Neuronal stem cell (in vitro differentiated cells): ENCODE data around the gene LCN6.
A peak's percentile ranks its signal among the peaks of the same experiment; 100 is the strongest.

Experiments
- DNase-seq: peaks from one replicate; pipeline ENCODE4 v3.0.0-alpha.2; 2013; ENCODE audit warnings: low spot score
- H2AFZ ChIP-seq: one replicate; pipeline ENCODE4 v1.6.1; 2013; ENCODE audit warnings: mild to moderate bottlenecking, low read length, inconsistent platforms
- H2AK5ac ChIP-seq: 2 replicates; pipeline ENCODE4 v1.6.1; 2013; ENCODE audit warnings: low read depth, mild to moderate bottlenecking, inconsistent platforms, low read length, moderate library complexity, mixed read lengths
- H2BK120ac ChIP-seq: 2 replicates; pipeline ENCODE4 v1.6.1; 2013; ENCODE audit warnings: low read depth, mild to moderate bottlenecking, inconsistent platforms, low read length, moderate library complexity, mixed read lengths
- H2BK12ac ChIP-seq: one replicate; pipeline ENCODE4 v1.6.1; 2013; ENCODE audit warnings: low read length, inconsistent platforms
- H2BK15ac ChIP-seq: 2 replicates; pipeline ENCODE4 v1.6.1; 2013; ENCODE audit warnings: mild to moderate bottlenecking, low read length, inconsistent platforms, mixed read lengths
- H2BK5ac ChIP-seq: one replicate; pipeline ENCODE4 v1.6.1; 2013; ENCODE audit warnings: inconsistent platforms, mild to moderate bottlenecking, low read length, moderate library complexity
- H3K14ac ChIP-seq: one replicate; pipeline ENCODE4 v1.6.1; 2013; ENCODE audit warnings: low read length, inconsistent platforms
- H3K18ac ChIP-seq: 2 replicates; pipeline ENCODE4 v1.6.1; 2013; ENCODE audit warnings: low read length, inconsistent platforms
- H3K23ac ChIP-seq: 2 replicates; pipeline ENCODE4 v1.6.1; 2013; ENCODE audit warnings: low read depth, mild to moderate bottlenecking, mixed read lengths, low read length, inconsistent platforms; ENCODE audit not compliant: poor library complexity
- H3K27ac ChIP-seq: replicated peaks from 3 replicates; pipeline ENCODE4 v1.5.1; 2013; ENCODE audit warnings: low read length, inconsistent platforms
- H3K27me3 ChIP-seq, 3 experiments: 2 replicates each; pipeline ENCODE4 v1.6.1; 2013; ENCODE audit warnings: low read length in 3 of 3, mild to moderate bottlenecking in 2 of 3, inconsistent platforms in 1 of 3, low read depth in 1 of 3, mixed read lengths in 1 of 3, moderate library complexity in 1 of 3; ENCODE audit not compliant: control insufficient read depth in 3 of 3, insufficient read depth in 3 of 3
- H3K36me3 ChIP-seq, 2 donors: replicated peaks in 1 of 2; 2 replicates each; pipeline ENCODE4 v1.6.1; 2013; ENCODE audit warnings: low read length in 2 of 2; ENCODE audit not compliant: control insufficient read depth in 2 of 2, insufficient read depth in 2 of 2
- H3K4ac ChIP-seq: 2 replicates; pipeline ENCODE4 v1.6.1; 2013; ENCODE audit warnings: inconsistent platforms, mild to moderate bottlenecking, low read length, moderate library complexity
- H3K4me1 ChIP-seq, 2 donors: 1 replicate in 1 of 2; 2 replicates in 1 of 2; pipeline ENCODE4 v1.6.1; 2013; ENCODE audit warnings: low read length in 2 of 2, low read depth in 1 of 2; ENCODE audit not compliant: control insufficient read depth in 2 of 2, insufficient read depth in 1 of 2
- H3K4me2 ChIP-seq: one replicate; pipeline ENCODE4 v1.6.1; 2013; ENCODE audit warnings: mild to moderate bottlenecking, low read length, inconsistent platforms; ENCODE audit not compliant: insufficient read depth, poor library complexity, severe bottlenecking
- H3K4me3 ChIP-seq, 2 donors: 2 replicates each; pipeline ENCODE4 v1.5.1; 2013; ENCODE audit warnings: low read length in 2 of 2, mild to moderate bottlenecking in 2 of 2, inconsistent platforms in 1 of 2, moderate library complexity in 1 of 2
- H3K79me1 ChIP-seq: one replicate; pipeline ENCODE4 v1.6.1; 2013; ENCODE audit warnings: low read depth, mild to moderate bottlenecking, inconsistent platforms, low read length, moderate library complexity
- H3K9ac ChIP-seq: one replicate; pipeline ENCODE4 v1.6.1; 2013; ENCODE audit warnings: mild to moderate bottlenecking, low read depth, low read length, inconsistent platforms; ENCODE audit not compliant: poor library complexity
- H3K9me3 ChIP-seq, 2 donors: replicated peaks in 1 of 2; 2 replicates each; pipeline versions ENCODE3 to v1.6.1; 2013; ENCODE audit warnings: low read length in 2 of 2, mild to moderate bottlenecking in 2 of 2, inconsistent platforms in 1 of 2, low read depth in 1 of 2, mixed read lengths in 1 of 2, moderate library complexity in 1 of 2; ENCODE audit not compliant: control insufficient read depth in 2 of 2, insufficient read depth in 1 of 2
- H4K8ac ChIP-seq: one replicate; pipeline ENCODE4 v1.6.1; 2013; ENCODE audit warnings: low read depth, mild to moderate bottlenecking, inconsistent platforms, low read length, moderate library complexity
- H4K91ac ChIP-seq: one replicate; pipeline ENCODE4 v1.6.1; 2013; ENCODE audit warnings: low read length, low read depth, mild to moderate bottlenecking, inconsistent platforms; ENCODE audit not compliant: poor library complexity
- WGBS, 2 donors: extraction: QIAGEN DNeasy Blood & Tissue Kit; methylation state at CpG; one replicate each; pipeline ENCODE4 v1.1.7; 2013; ENCODE audit warnings: missing lambda C conversion rate in 2 of 2, mixed read lengths in 1 of 2; ENCODE audit not compliant: insufficient read length in 2 of 2, insufficient replicate concordance in 1 of 2; ENCODE audit errors: extremely low coverage in 2 of 2; 5-methylcytosine and 5-hydroxymethylcytosine counted together

LCN6 gene

DNA sequence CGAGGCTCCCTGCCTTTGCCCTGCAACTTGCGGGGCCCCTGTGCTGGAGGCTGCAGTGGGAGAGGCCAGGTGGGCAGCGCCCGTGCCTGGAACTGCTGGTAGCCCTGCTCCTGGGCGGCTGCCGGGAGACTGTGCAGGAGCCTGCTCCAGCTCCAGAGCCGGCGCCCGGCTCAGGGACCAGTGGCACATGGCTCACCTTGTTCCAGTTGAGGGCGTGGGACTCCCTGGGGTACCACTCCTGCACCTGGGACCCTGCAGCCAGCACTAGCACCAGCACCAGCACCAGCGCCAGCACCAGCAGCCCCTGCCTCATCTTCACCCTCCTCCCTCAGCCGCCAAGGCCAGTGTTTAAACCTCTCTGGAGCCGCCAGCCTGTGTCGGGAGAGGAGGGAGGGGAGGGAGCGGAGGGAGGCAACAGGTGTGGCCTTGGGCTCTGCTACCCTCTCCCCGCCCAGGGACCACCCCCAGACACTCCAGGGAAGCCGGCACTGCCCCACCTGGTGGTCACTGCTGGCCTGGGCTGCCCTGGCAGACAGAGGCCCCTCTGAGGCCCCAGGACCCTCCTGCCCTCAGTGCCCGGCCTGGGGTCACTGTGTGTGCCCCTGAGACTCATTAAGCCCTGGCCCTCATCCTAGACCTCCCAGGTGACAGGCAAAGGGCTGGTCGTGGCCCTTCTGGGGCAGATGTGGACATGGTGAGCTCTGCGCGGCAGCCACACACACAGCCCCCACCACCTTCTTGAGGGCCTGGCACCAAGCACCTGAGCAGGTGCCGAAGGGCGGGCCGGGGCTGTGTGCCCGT, 5.5 kb downstream of the LCN6 start, which contains the start of gene LCN10:
TSS of gene LCN10 (minus strand) at position 350 of the 801 bp plus-strand sequence. CDS start at position 313, 37 bp downstream.
- Histone ChIP-seq H4K91ac (no peak within 1 kb of the TSS), H3K27me3 (peaks cover 2 to 58% (median 4%) of the 10 kb centered on the region in 3 experiments), H3K23ac (peak within 1 kb of the TSS; percentile 89), H2BK5ac (peak within 1 kb of the TSS; percentile 66), H3K18ac (peak within 1 kb of the TSS; percentile 90), H3K4me3 (no peak within 1 kb of the TSS), H3K14ac (peak within 1 kb of the TSS; percentile 95), H3K9me3 (no peaks in the 10 kb centered on the region), H3K79me1 (no peaks in the 10 kb centered on the region), H3K9ac (peak within 1 kb of the TSS; percentile 60), H2AK5ac (peak within 1 kb of the TSS; percentile 98), H2BK15ac (peak within 1 kb of the TSS; percentile 94), H3K4ac (peak within 1 kb of the TSS; percentile 95), H3K4me1 (peaks cover 7% of the 10 kb centered on the region in 2 donors), H2BK12ac (peak within 1 kb of the TSS; percentile 90), H2AFZ (no peak within 1 kb of the TSS), H2BK120ac (no peak within 1 kb of the TSS), H3K27ac (no peak within 1 kb of the TSS), H3K4me2 (peak within 1 kb of the TSS; percentile 33), H3K36me3 (no peaks in the 10 kb centered on the region), H4K8ac (peak within 1 kb of the TSS; percentile 65)
- no peak for DNase-seq
- WGBS, 2 donors = no CpG with 5 or more reads among the region's 25 CpGs

DNA sequence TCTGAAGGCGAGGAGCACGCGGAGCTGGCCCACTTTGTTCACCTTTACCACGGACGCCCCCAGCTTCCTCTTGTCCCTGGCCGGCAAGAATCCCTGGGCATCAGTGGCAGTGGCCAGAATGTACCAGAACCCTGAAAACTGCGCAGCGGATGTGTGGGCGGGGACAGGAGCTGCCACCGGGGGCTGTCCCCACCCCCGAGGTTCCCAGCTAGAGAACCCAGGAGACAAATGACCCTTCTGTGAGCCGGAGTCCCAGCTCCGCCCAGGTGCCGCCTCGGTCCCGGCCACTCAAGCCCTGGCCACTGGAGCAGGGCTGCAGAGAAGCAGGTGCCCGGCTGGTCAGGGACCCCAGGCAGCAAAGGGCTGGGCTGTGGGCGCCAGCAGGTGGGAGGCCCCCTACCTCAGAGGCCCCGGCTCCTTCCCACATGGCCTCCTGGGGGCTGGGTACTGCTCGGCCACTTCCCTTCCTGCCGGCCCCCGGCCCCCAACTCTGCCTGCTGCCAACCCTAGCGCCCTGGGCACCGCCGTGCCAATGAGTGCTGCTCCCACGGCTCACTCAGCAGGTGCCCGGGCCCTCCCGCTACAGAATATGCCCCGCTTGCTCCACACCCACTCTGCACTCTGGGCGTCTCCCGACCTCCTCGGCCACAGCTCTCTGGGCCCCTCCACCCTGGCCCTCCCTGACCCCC, 6.3 kb downstream of the LCN6 start:
- peak overlapping the region; percentile 92 for H2BK15ac ChIP-seq
- DNase-seq = no peak
- WGBS, 2 donors = no CpG with 5 or more reads among the region's 32 CpGs

DNA sequence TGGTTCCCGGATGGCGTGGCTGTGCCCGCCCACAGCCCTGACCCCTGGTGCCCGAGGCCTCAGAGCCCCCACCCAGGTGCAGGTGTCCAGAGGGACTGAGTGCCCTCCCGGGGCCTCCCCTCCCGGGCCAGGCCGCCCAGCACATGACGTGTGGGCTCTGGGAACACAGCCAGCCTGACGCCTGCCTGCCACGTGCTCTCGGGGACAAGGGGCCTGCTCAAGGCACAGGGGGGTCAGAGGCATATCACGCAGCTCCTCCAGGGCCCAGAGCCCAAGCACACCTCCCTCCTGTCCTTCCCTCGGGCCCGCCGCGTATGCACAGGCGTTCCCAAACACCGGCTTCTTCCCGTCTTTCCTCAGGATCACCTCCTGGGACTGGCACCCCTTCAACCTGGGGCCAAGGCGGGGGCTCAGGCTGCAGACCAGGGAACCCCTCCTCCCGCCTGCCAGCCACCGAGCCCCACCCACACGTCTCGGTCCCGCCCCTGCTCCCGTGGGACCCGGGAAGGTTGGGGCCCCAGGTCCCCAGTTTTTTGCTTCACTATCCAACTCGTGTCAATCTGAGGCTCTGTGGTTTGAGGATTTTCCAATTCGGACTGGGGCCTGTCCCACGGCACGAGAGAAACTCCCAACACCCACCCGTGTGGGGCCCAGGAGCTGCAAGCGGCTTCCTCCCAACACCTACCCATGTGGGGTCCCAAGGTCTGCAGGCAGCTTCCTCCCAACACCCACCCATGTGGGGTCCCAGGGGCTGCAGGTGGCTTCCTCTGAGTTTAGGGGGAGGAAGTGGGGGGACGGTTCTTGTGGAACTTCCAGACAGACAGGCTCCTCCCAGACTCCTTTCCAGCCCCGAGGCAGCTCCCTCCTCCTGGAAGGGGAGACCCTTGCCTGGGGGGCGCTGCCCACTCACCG, 7.1 kb downstream of the LCN6 start:
- Histone ChIP-seq H4K8ac (peak overlapping the region; percentile 65), H3K4me1 (peaks cover 7% of the 10 kb centered on the region in 2 donors), H3K4me3 (no peak overlapping the region), H2AFZ (peak overlapping the region; percentile 29), H3K18ac (peak overlapping the region; percentile 90), H2BK5ac (peak overlapping the region; percentile 66), H3K23ac (peak overlapping the region; percentile 85), H2BK120ac (no peak overlapping the region), H3K79me1 (no peaks in the 10 kb centered on the region), H2BK12ac (peak overlapping the region; percentile 84), H3K4me2 (no peak overlapping the region), H2AK5ac (peak overlapping the region; percentile 98), H3K27me3 (peaks cover 2 to 52% (median 4%) of the 10 kb centered on the region in 3 experiments), H3K36me3 (no peaks in the 10 kb centered on the region), H4K91ac (no peak overlapping the region), H3K4ac (peak overlapping the region; percentile 95), H3K27ac (no peak overlapping the region), H3K9ac (no peak overlapping the region), H3K9me3 (no peaks in the 10 kb centered on the region), H3K14ac (peak overlapping the region; percentile 38), H2BK15ac (peak overlapping the region; percentile 92)
- no CpG with 5 or more reads among the region's 37 CpGs for WGBS, 2 donors
- DNase-seq = no peak

More for the DNA sequence above, 6.3 kb downstream of the LCN6 start:
- Histone ChIP-seq H2AFZ (no peak overlapping the region), H3K18ac (peak overlapping the region; percentile 90), H3K36me3 (no peaks in the 10 kb centered on the region), H3K4me1 (peaks cover 7% of the 10 kb centered on the region in 2 donors), H3K27me3 (peaks cover 2 to 55% (median 4%) of the 10 kb centered on the region in 3 experiments), H2BK12ac (peak overlapping the region; percentile 84), H2AK5ac (peak overlapping the region; percentile 98), H3K9me3 (no peaks in the 10 kb centered on the region), H3K14ac (peak overlapping the region; percentile 95), H4K8ac (peak overlapping the region; percentile 65), H3K27ac (no peak overlapping the region), H2BK5ac (peak overlapping the region; percentile 66), H3K4me2 (peak overlapping the region; percentile 11), H2BK120ac (no peak overlapping the region), H3K79me1 (no peaks in the 10 kb centered on the region), H3K4me3 (no peak overlapping the region), H3K4ac (peak overlapping the region; percentile 95), H4K91ac (no peak overlapping the region), H3K23ac (no peak overlapping the region), H3K9ac (peak overlapping the region; percentile 21)
